ENCODE data around the gene EDN2. TPM values are rescaled to one million over a fixed set of nuclear protein-coding genes. Genes with fewer than 3 reads are reported as not detected.

EDN2 gene
- total and polyA plus RNA-seq, 2 experiments from 2014 or later = 0.40 to 2.3 TPM

DNA sequence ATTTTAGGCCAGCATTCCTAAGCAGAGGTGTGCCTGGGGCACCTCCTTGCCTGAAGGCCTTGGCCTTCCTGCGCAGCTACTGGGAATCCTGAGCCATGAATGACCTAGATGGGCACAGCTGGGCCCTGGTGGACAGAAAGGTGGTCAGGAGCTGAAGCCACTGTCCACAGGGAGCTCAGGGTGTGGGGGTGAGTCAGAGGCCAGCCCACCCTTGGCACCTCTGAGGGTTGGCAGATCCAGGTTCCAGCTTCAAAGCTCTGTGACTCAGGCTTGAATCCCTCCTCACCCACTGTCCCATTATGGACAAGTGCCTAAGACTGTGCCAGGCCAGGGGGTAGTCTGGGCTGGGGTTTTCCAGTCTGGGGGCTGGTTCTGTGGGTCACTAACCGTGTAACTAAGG, 6.4 kb upstream of the EDN2 start:
- no peak overlapping the region for H3K4me3 ChIP-seq
- DNase-seq (ENCODE audit: low spot score) = no peak
- H3K27ac ChIP-seq = no peak overlapping the region
- H3K36me3 ChIP-seq (replicated peaks; ENCODE audit: insufficient read depth, low read depth) = no peaks in the 10 kb centered on the region
- WGBS (ENCODE audit: low lambda C conversion rate, missing lambda C conversion rate) = 86% methylated on average over 2 of the region's 2 CpGs
- TF ChIP-seq EZH2 (IDR thresholded peaks at IDR 0.05; ENCODE audit: borderline replicate concordance) = no peak
- TF ChIP-seq EZH2phosphoT487 (IDR thresholded peaks at IDR 0.05; ENCODE audit: low read depth, severe bottlenecking, unreplicated experiment) = no peak
- no peak for TF ChIP-seq CTCF (IDR thresholded peaks at IDR 0.05; ENCODE audit: poor library complexity)
- no peak overlapping the region for H3K4me2 ChIP-seq
- H3K9me3 ChIP-seq (ENCODE audit: low read depth) = no peaks in the 10 kb centered on the region
- no peaks in the 10 kb centered on the region for H3K9me2 ChIP-seq (replicated peaks; ENCODE audit: insufficient read depth)
- H4K20me1 ChIP-seq (ENCODE audit: insufficient read depth, poor library complexity, severe bottlenecking) = no peaks in the 10 kb centered on the region
- H2AFZ ChIP-seq = no peak overlapping the region
- H3K27me3 ChIP-seq = no peaks in the 10 kb centered on the region
- H3K79me2 ChIP-seq = no peaks in the 10 kb centered on the region
- H3K4me1 ChIP-seq (ENCODE audit: insufficient read depth) = peaks cover 47% of the 10 kb centered on the region

- Histone ChIP-seq H4K20me1 (ENCODE audit: insufficient read depth, poor library complexity, severe bottlenecking) (no peaks in the 10 kb centered on the region), H3K4me1 (ENCODE audit: insufficient read depth) (peaks cover 51% of the 10 kb centered on the region), H2AFZ (no peak overlapping the region), H3K9me3 (ENCODE audit: low read depth) (no peaks in the 10 kb centered on the region), H3K27ac (no peak overlapping the region), H3K4me3 (no peak overlapping the region), H3K4me2 (no peak overlapping the region), H3K36me3 (replicated peaks; ENCODE audit: insufficient read depth, low read depth) (no peaks in the 10 kb centered on the region), H3K27me3 (no peaks in the 10 kb centered on the region), H3K9me2 (replicated peaks; ENCODE audit: insufficient read depth) (no peaks in the 10 kb centered on the region), H3K79me2 (no peaks in the 10 kb centered on the region)
- WGBS (ENCODE audit: low lambda C conversion rate, missing lambda C conversion rate) = 98% methylated on average over 5 of the region's 5 CpGs
- no peak for TF ChIP-seq CTCF (IDR thresholded peaks at IDR 0.05; ENCODE audit: poor library complexity)
- TF ChIP-seq EZH2phosphoT487 (IDR thresholded peaks at IDR 0.05; ENCODE audit: low read depth, severe bottlenecking, unreplicated experiment) = no peak
- TF ChIP-seq EZH2 (IDR thresholded peaks at IDR 0.05; ENCODE audit: borderline replicate concordance) = no peak
- no peak for DNase-seq (ENCODE audit: low spot score)
These were observed 5.1 kb upstream of the EDN2 start for GRCh38 chr1:41489561-41489960.

GRCh38 chr1:41488040-41488951, 3.8 kb upstream of the EDN2 start:
- H3K27ac ChIP-seq = peak overlapping the region; percentile 45
- no peak for DNase-seq (ENCODE audit: low spot score)

More at GRCh38 chr1:41488040-41488951, 3.8 kb upstream of the EDN2 start:
- Histone ChIP-seq H3K9me3 (ENCODE audit: low read depth) (no peaks in the 10 kb centered on the region), H3K4me1 (ENCODE audit: insufficient read depth) (peaks cover 58% of the 10 kb centered on the region), H3K79me2 (no peaks in the 10 kb centered on the region), H3K36me3 (replicated peaks; ENCODE audit: insufficient read depth, low read depth) (no peaks in the 10 kb centered on the region), H4K20me1 (ENCODE audit: insufficient read depth, poor library complexity, severe bottlenecking) (no peaks in the 10 kb centered on the region), H3K4me3 (no peak overlapping the region), H2AFZ (no peak overlapping the region), H3K9me2 (replicated peaks; ENCODE audit: insufficient read depth) (no peaks in the 10 kb centered on the region), H3K4me2 (peak overlapping the region; percentile 16), H3K27me3 (no peaks in the 10 kb centered on the region)
- TF ChIP-seq EZH2phosphoT487 (IDR thresholded peaks at IDR 0.05; ENCODE audit: low read depth, severe bottlenecking, unreplicated experiment) = no peak
- no peak for TF ChIP-seq CTCF (IDR thresholded peaks at IDR 0.05; ENCODE audit: poor library complexity)
- no peak for TF ChIP-seq EZH2 (IDR thresholded peaks at IDR 0.05; ENCODE audit: borderline replicate concordance)
- 63% methylated on average over 11 of the region's 11 CpGs for WGBS (ENCODE audit: low lambda C conversion rate, missing lambda C conversion rate)
